B cell (primary cell): ENCODE data around the gene LNX1. TPM values are rescaled to one million over a fixed set of nuclear protein-coding genes. Genes with fewer than 3 reads are reported as not detected.

Experiments used
- ATAC-seq: fragments of 200-7000 bp; cut with Tn5 transposase; one replicate; pipeline ENCODE4 v1.10.0; 2021; ENCODE audit warnings: low read depth, mild to moderate bottlenecking, moderate number of reproducible peaks, moderate library complexity
- CTCF ChIA-PET: fragments of 350-600 bp; sonication (Branson Sonifier 250); formaldehyde crosslinking; loops from one replicate; lab custom pipeline; 2021; ENCODE audit warnings: antibody characterized with exemption, inconsistent platforms; lab: Charles Lee
- POLR2A ChIA-PET: fragments of 350-600 bp; sonication (Branson Sonifier 250); formaldehyde crosslinking; loops from one replicate; lab custom pipeline; 2021; ENCODE audit warnings: antibody characterized with exemption; lab: Charles Lee
- DNase-seq: peaks from one replicate; pipeline ENCODE4 v3.0.0; 2013
- H2AFZ ChIP-seq: 2 replicates; pipeline ENCODE4 v1.6.1; 2012; ENCODE audit warnings: mild to moderate bottlenecking, low read depth, low read length; ENCODE audit not compliant: insufficient read depth, poor library complexity, severe bottlenecking
- H3K27ac ChIP-seq, 2 donors: 1 replicate in 1 of 2; 2 replicates in 1 of 2; pipeline ENCODE4 v1.5.1; 2012 to 2013; ENCODE audit warnings: low read length in 2 of 2, mild to moderate bottlenecking in 2 of 2, moderate library complexity in 1 of 2
- H3K27me3 ChIP-seq, 4 experiments: fragments of 200-600 bp in 1 of 4; sonication (generic) in 1 of 4; replicated peaks in 1 of 4; 1 replicate in 2 of 4; 2 replicates in 2 of 4; pipeline versions ENCODE4 v1.6.1 to v1.7.0; 2013 to 2016; ENCODE audit warnings: low read length in 3 of 4, mild to moderate bottlenecking in 2 of 4, mixed read lengths in 1 of 4, moderate library complexity in 1 of 4; ENCODE audit not compliant: insufficient read depth in 4 of 4, control insufficient read depth in 3 of 4; ENCODE audit errors: control extremely low read depth in 1 of 4
- H3K36me3 ChIP-seq, 2 experiments: replicated peaks in 1 of 2; 1 replicate in 1 of 2; 2 replicates in 1 of 2; pipeline versions ENCODE4 v1.6.1 to v1.7.1; 2013; ENCODE audit warnings: low read length in 1 of 2; ENCODE audit not compliant: insufficient read depth in 2 of 2, control insufficient read depth in 1 of 2; ENCODE audit errors: control extremely low read depth in 1 of 2, extremely low read depth in 1 of 2
- H3K4me1 ChIP-seq, 2 donors: fragments of 200-600 bp in 1 of 2; sonication (generic) in 1 of 2; 1 replicate in 1 of 2; 2 replicates in 1 of 2; pipeline versions ENCODE4 v1.5.1 to v1.6.1; 2013 to 2017; ENCODE audit warnings: low read length in 2 of 2; ENCODE audit not compliant: control insufficient read depth in 2 of 2, insufficient read depth in 2 of 2
- H3K4me2 ChIP-seq: replicated peaks from 2 replicates; pipeline ENCODE3; 2012; ENCODE audit warnings: mild to moderate bottlenecking, low read depth, low read length; ENCODE audit not compliant: poor library complexity, severe bottlenecking
- H3K4me3 ChIP-seq, 5 experiments: fragments of 200-600 bp in 1 of 5; sonication (generic) in 1 of 5; 1 replicate in 3 of 5; 2 replicates in 2 of 5; pipeline versions ENCODE4 v1.5.1 to v1.7.0; 2011 to 2016; ENCODE audit warnings: low read length in 4 of 5, mild to moderate bottlenecking in 4 of 5, low read depth in 2 of 5, control low read depth in 1 of 5, moderate library complexity in 1 of 5; ENCODE audit not compliant: insufficient read depth in 1 of 5; ENCODE audit errors: control extremely low read depth in 1 of 5, extremely low read depth in 1 of 5
- H3K79me2 ChIP-seq: fragments of 200-600 bp; sonication (generic); one replicate; pipeline ENCODE4 v1.6.0; 2016; ENCODE audit warnings: low read length; ENCODE audit not compliant: control insufficient read depth, insufficient read depth
- H3K9ac ChIP-seq: fragments of 200-600 bp; sonication (generic); 2 replicates; pipeline ENCODE4 v1.6.1; 2017; ENCODE audit warnings: mild to moderate bottlenecking, low read length, moderate library complexity
- H3K9me3 ChIP-seq, 3 donors: one replicate each; pipeline versions ENCODE4 v1.6.1 to v1.7.1; 2013; ENCODE audit warnings: low read length in 2 of 3; ENCODE audit not compliant: control insufficient read depth in 2 of 3, insufficient read depth in 1 of 3; ENCODE audit errors: control extremely low read depth in 1 of 3
- H4K20me1 ChIP-seq: 2 replicates; pipeline ENCODE4 v1.6.0; 2012; ENCODE audit warnings: mild to moderate bottlenecking, low read length; ENCODE audit not compliant: insufficient read depth, control insufficient read depth, poor library complexity, severe bottlenecking
- H3K27ac Mint-ChIP-seq: one replicate; pipeline ENCODE4 v1.8.0; 2021; ENCODE audit warnings: mixed read lengths
- H3K27me3 Mint-ChIP-seq: one replicate; pipeline ENCODE4 v1.8.0; 2021; ENCODE audit warnings: mixed read lengths
- H3K4me1 Mint-ChIP-seq: one replicate; pipeline ENCODE4 v1.8.0; 2021; ENCODE audit warnings: mixed read lengths
- H3K4me3 Mint-ChIP-seq: one replicate; pipeline ENCODE4 v1.8.0; 2021; ENCODE audit warnings: mixed read lengths
- H3K9me3 Mint-ChIP-seq: one replicate; pipeline ENCODE4 v1.8.0; 2022; ENCODE audit warnings: mixed read lengths; ENCODE audit not compliant: insufficient read depth
- EZH2 ChIP-seq: IDR thresholded peaks from 2 replicates; pipeline ENCODE4 v1.6.1; 2012; ENCODE audit warnings: borderline replicate concordance, low read depth, mild to moderate bottlenecking, moderate library complexity, low read length; ENCODE audit not compliant: insufficient read depth, poor library complexity, severe bottlenecking
- WGBS: methylation state at CpG from one replicate; pipeline ENCODE4 v1.1.5; 2013; ENCODE audit warnings: missing lambda C conversion rate; ENCODE audit not compliant: insufficient coverage; 5-methylcytosine and 5-hydroxymethylcytosine counted together
- intact Hi-C: fragments of 100-400 bp; cut with micrococcal nuclease; formaldehyde crosslinking; loops from one replicate; pipeline ENCODE4 v1.10.0; 2022
- polyA plus RNA-seq: library from polyadenylated mRNA; depleted of rRNA; stranded (reverse); fragments of >200 nt; gene quantifications from 2 replicates; pipeline ENCODE4 v1.2.3, GENCODE V29; 2012
- total RNA-seq, 2 donors: library from RNA; stranded (reverse); fragments of 120-200 nt in 1 of 2; gene quantifications; 1 replicate in 1 of 2; 2 replicates in 1 of 2; pipeline versions ENCODE4 v1.2.3 to v1.2.4, GENCODE V29; 2013 to 2022

The LNX1 gene
- total and polyA plus RNA-seq, 2 donors (not counting 1 experiment from before 2014, with no cell fraction given) = not detected

DNA sequence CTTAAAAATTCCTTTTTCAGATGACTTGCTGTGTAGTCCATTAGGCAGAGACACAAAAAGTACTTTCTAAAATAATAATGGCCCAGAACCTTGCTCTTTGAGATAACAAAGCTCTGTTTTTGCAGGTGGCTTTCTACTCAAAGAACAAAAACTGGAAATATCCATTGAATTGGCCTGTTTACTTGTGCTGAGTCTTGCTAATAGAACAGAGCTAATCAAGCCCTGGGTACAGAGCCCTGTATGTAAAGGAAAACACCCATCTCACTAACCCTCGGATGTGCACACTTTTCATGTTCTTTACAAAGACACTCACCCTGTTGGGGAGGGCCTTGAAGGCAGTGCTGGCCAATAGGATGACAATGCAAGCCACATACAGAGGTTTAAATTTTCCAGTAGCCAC is 27.0 kb upstream of the LNX1 start:
- Histone ChIP-seq H3K27me3 (no peaks in the 10 kb centered on the region), H3K9me3 (peaks cover 0 to 2% (median 0%) of the 10 kb centered on the region in 3 donors), H4K20me1 (no peaks in the 10 kb centered on the region), H3K4me2 (no peak overlapping the region), H3K4me3 (no peak overlapping the region), H3K4me1 (no peaks in the 10 kb centered on the region), H2AFZ (no peak overlapping the region), H3K9ac (no peak overlapping the region), H3K79me2 (no peaks in the 10 kb centered on the region), H3K36me3 (no peaks in the 10 kb centered on the region), H3K27ac (no peak overlapping the region)
- TF ChIP-seq EZH2 = no peak
- Mint-ChIP-seq H3K4me3 (no peak overlapping the region), H3K4me1 (no peaks in the 10 kb centered on the region), H3K27me3 (peaks cover 14% of the 10 kb centered on the region), H3K9me3 (peaks cover 2% of the 10 kb centered on the region), H3K27ac (no peak overlapping the region)
- DNase-seq = no peak
- no CpG with 5 or more reads among the region's 1 CpG for WGBS
- ChIA-PET POLR2A (no interaction called here), CTCF (no interaction called here)
- intact Hi-C loops = no loop called here
- ATAC-seq = no peak

DNA sequence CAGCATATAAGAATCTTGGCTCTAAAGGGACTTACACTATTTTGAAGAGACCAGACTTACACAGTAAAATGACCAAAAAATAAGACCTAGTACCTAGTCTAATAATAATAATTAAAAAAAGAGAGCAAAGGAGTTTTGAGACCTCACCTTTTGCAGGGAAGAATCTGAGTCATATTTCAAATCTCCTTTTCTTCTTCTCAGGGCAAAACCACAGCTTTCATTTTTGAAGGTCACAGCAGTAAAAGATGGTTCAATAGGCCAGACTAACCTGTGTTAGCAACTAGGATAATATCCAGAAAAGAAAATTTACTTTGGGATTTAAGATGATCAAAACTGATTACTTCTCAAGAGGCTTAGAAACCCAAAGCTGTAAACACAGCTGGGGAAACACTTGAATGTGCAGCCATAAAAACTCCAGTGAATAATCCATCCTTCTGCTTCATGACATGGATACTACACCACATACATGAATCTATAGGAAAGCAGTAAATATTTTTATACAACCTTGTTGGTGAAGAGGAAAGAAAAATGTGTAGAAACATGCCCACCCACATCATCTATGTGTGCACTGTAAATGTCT is 25.9 kb upstream of the LNX1 start:
- Mint-ChIP-seq H3K9me3 (peaks cover 3% of the 10 kb centered on the region), H3K4me1 (no peaks in the 10 kb centered on the region), H3K4me3 (no peak overlapping the region), H3K27me3 (peaks cover 6% of the 10 kb centered on the region), H3K27ac (no peak overlapping the region)
- Histone ChIP-seq H3K4me2 (no peak overlapping the region), H3K36me3 (no peaks in the 10 kb centered on the region), H4K20me1 (no peaks in the 10 kb centered on the region), H2AFZ (no peak overlapping the region), H3K79me2 (no peaks in the 10 kb centered on the region), H3K4me1 (no peaks in the 10 kb centered on the region), H3K9me3 (peaks cover 0 to 2% (median 0%) of the 10 kb centered on the region in 3 donors), H3K4me3 (no peak overlapping the region), H3K9ac (no peak overlapping the region), H3K27me3 (no peaks in the 10 kb centered on the region), H3K27ac (no peak overlapping the region)
- TF ChIP-seq EZH2 = no peak
- intact Hi-C loops = no loop called here
- CTCF ChIA-PET = no interaction called here
- ATAC-seq = no peak
- no peak for DNase-seq
- POLR2A ChIA-PET = no interaction called here
